ENCODE measurements around the gene C2orf49.

Gene C2orf49

DNA sequence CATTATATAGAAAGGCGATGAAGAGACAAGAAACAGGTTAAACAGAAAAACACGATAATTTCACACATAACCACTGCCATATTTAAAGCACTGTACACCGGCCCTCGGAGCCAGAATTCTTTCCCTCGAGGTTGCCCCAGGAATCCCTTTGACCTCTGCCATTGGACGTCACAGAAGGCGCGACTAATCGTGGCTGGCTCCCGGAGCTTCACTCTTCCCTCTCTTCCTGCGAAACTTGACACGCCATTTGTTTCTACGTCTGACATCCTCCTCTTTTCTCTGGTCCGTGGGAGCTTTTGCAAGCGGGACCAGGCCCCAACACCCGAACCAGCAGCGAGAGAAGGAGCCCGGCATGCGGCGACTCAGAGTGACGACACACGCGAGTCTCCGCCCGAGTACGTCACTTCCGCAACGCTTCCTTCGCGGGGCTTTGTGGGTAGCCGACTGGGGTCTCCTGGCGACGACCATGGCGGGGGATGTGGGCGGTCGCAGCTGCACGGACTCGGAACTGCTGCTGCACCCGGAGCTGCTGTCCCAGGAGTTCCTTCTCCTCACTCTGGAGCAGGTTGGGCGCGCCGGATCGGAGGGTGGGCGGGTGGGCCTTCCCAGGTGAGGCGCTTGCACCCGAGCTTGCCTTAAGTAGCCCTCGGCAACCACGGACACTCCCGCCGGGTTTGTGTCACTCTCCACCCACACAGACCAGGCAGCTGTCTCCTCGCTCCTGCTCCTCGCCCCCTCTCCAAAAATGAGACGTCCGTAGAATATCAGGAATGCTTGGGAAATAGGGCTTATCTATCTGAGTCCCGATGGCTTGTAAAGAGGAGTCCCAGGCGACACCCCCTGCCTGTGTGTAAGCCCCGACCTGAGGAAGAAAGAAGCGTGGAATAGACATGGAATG is at the start of gene C2orf49:
Gene C2orf49 (plus strand): TSS at position 419 of the 898 bp plus-strand sequence. CDS start 48 bp downstream, at position 467.
- peak; percentile 79 to 83 (median 79) for DNase-seq (ENCODE audit: low read depth in 3 of 3)

DNA sequence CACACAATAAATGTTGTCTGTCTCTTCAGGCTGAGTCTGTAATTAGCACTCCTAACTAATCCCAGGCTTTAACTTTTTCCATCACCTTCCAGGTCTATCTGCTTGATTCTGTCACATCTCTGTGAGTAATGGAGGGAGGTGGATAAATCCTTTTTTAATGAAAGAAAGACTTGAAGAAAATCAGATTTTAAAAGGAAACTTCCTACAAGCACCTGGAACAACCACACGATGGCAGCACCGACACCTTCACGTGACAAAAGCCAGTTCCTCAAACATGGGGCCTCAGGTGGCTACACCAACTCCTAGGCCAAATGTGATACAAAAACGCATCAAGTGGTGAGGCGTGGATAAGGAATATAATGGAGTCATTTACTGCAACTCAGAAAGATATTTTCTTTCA is 49.6 kb upstream of the C2orf49 start:
- peak; percentile 2 to 18 (median 7) for DNase-seq (ENCODE audit: low read depth in 3 of 3)

DNA sequence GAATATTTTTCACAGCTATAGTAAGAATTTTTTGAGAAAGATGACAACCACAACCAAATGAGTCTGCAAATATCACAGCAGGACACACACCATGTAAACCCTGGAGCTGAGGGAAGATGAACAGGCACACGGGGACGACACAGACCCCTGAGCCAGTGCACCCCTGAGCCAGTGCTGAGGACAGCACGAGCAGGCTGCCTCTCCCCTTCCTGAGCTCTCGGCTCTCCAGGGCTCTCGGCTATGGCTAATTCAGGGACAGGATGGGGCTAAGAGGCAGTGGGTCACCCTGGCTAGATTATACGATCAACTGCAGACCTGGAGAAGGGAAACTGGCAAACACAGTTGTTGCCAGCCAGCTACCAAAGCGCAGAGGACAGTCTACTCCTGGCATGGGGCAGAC is 49.2 kb upstream of the C2orf49 start:
- DNase-seq (ENCODE audit: low read depth in 3 of 3), result no peak

GRCh38 chr2:105290981-105291660 is 46.2 kb upstream of the C2orf49 start:
- DNase-seq (ENCODE audit: low read depth in 3 of 3), result no peak

- no peak for DNase-seq (ENCODE audit: low read depth in 3 of 3)
Measured at GRCh38 chr2:105291981-105292380, 45.4 kb upstream of the C2orf49 start.

DNA sequence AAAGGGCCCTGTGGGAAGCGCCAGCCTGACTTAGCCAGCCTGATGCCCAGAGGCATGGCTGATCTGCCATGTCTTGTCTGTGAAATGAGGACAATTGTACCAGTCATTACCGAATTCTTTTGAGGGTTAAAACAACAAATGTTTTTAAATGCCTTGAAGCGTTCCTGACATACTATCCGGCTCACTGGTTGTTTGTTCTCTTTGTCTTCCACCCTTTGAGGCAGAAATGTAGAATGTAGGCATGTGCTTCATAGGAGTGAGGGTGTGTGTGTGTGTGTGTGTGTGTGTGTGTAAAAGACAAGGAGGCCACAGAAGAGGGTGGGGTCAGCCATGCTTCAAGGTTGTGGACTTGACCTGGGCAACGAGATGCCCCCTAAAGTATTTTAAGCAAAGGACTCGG is 43.3 kb upstream of the C2orf49 start:
- DNase-seq (ENCODE audit: low read depth in 3 of 3), result no peak

GRCh38 chr2:105294844-105295481 is 42.4 kb upstream of the C2orf49 start:
- peak in 1 of 3 donors; percentile 11 for DNase-seq (ENCODE audit: low read depth in 3 of 3)

DNA sequence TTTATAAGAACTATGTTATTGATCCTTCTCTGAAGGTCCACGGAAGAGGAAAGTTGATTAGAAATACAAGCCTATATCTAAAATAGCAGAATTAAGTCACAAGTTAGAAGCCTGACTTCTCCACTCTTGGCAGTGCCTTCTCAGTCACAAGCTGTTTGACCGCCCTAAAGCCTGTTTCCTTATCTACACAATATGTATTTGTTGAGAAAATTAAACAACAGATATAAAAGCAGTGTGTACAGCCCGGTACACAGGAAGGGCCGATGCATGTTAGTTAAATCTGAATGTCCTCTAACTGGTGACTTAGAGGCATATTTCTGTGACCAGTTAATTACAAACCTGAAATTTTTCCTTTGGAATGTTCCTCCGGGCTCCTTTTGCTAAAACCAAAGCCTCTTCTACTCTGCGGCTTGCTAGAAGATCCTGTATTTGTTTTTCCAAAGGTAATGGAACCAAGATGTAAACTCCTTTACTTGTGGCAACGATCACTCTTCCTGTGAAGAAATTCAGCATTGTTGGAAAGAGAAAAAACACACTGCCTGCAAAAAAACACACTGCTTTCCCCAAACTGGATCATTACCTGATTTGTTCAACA is 41.2 kb upstream of the C2orf49 start:
- DNase-seq (ENCODE audit: low read depth in 3 of 3), result no peak

GRCh38 chr2:105297216-105297615 is 40.1 kb upstream of the C2orf49 start:
- DNase-seq (ENCODE audit: low read depth in 3 of 3), result no peak

GRCh38 chr2:105298017-105298416 is 39.3 kb upstream of the C2orf49 start:
- DNase-seq (ENCODE audit: low read depth in 3 of 3), result no peak

DNA sequence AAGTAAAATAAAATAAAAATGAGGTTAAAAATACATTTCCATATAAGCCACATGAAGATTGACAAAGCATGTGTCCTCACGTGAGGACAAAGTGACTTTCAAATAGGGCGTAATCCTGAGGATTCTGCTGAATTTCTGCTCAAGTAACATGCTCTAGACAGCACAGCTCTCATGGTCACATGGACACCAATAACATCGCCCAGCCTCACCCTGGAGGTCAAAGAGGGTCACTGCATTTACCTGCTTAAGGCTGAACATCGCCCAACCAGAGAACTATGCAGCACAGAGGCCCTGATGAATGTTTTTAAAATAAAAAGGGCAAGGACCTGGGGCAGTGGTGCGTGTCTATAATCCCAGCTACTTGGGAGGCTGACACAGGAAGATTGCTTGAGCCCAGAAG is 38.0 kb upstream of the C2orf49 start:
- DNase-seq (ENCODE audit: low read depth in 3 of 3), result no peak

GRCh38 chr2:105301646-105302045 is 35.7 kb upstream of the C2orf49 start:
- no peak for DNase-seq (ENCODE audit: low read depth in 3 of 3)

DNA sequence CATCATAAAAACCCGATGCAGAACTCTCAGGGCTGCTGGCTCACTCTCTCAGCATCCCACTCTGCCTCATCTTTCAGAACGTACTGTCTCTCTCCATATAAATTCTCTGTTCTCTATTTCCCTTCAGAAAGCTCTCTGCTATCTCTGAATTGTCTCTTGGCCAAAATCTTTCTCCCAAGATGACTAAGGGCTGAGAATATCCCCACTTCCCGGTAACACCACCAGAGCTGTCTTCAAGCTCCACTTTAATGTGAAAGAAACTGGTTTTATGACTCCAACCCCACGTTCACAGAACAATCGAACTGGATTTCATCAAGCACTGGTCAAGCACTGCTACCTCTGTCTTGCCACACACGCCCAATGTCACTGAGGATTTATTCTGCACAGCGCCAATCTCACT is 30.2 kb upstream of the C2orf49 start:
- no peak for DNase-seq (ENCODE audit: low read depth in 3 of 3)

DNA sequence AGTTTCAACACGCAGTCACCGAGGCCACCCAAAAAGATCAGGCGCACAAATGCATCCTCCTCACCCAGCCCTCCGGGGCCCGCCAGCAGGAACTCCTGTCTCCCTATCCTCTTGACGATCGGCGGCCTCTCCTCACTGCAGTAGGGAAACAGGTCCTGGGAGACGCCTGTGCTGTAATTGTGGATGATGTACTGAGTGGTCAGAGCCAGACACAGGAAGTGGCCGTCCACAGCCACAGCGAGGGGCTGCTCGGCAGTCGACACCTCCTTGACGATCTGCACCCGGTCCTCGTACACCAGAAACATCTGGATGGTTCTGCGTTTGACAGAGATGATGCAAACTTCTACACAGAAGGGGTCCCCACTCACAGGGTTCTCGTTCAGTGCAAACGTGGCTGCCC is 29.8 kb upstream of the C2orf49 start:
- no peak for DNase-seq (ENCODE audit: low read depth in 3 of 3)

DNA sequence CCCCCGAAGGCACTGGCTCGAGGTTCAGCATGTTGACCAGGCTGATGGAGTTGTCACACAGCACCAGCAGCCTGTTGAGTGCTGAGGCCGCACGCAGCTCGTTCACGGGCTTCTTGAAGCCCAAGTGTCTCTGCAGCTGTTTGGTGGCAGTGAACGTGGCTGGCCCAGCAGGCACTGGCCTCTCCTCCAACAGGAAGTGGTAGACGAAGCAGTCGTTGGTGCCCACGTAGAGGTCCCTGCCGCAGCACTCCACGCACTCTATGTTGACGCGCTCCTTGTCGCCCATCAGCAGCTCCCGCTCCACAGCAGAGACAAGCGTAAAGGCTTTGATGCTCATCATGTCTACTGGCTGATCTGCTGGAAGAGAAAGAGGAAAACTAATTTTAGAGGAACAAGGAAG is 29.4 kb upstream of the C2orf49 start:
- no peak for DNase-seq (ENCODE audit: low read depth in 3 of 3)

GRCh38 chr2:105308382-105309146 is 28.8 kb upstream of the C2orf49 start:
- no peak for DNase-seq (ENCODE audit: low read depth in 3 of 3)

DNA sequence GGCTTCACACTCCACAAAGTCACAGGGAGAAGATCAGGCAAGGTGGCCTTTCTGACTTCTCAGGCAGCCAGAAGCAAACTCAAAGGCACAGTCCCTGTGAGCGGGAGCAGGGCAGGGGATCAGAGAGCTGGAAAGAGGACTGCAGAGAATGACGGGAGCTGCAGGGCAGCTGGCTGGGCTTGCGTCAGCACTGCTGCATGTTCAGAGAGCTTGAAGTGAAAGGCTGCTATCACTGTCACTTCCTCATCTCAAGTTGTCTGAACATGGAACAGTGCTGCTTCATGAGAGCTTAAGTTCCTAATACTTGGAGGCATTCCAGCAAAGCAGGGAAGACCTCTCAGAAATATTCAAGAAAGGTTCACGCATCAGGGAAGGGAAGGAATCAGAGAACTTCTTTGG is 28.2 kb upstream of the C2orf49 start:
- no peak for DNase-seq (ENCODE audit: low read depth in 3 of 3)

- DNase-seq (ENCODE audit: low read depth in 3 of 3), result no peak
Measured at GRCh38 chr2:105313877-105314276, 23.5 kb upstream of the C2orf49 start.

DNA sequence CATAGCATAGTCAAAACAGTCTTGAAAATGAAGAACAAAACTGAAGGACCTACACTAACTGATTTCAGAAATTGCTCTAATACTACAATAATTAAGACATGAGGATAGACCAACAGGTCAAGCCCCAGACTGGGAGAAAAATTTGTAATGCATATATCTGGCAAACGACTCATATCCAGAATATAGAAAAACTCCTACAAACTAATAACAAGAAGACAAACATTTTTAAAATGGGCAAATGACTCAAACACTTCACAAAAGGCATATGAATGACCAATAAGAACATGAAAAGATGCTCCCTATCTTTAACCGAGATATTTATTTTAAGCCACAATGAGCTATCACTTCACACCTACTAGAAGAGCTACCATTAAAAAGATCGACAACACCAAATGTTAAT is 22.0 kb upstream of the C2orf49 start:
- no peak for DNase-seq (ENCODE audit: low read depth in 3 of 3)

- no peak for DNase-seq (ENCODE audit: low read depth in 3 of 3)
Measured at GRCh38 chr2:105317937-105318336, 19.4 kb upstream of the C2orf49 start.

- no peak for DNase-seq (ENCODE audit: low read depth in 3 of 3)
Measured at GRCh38 chr2:105320651-105321215, 16.6 kb upstream of the C2orf49 start.

Data from stimulated activated CD4-positive, alpha-beta T cell treated with anti-CD3 and anti-CD28 coated beads, TNF-alpha, amount 100 ng/mL, for 48 hours (primary cell).